OCI-LY1 (cell line): Measurements from ENCODE around the gene RHOT1.

Source experiments
- EZH2 ChIP-seq: fragments of 200-600 bp; sonication (generic), shearing (Covaris generic); IDR thresholded peaks from 2 replicates; pipeline ENCODE4 v1.8.0; 2017; ENCODE audit warnings: borderline replicate concordance, mixed run types, mild to moderate bottlenecking, antibody characterized with exemption, low read length, moderate library complexity, mixed read lengths
- TF ChIP-seq, protein P1 (sequence below): fragments of 200-600 bp; sonication (generic), shearing (Covaris generic); IDR thresholded peaks from 2 replicates; pipeline ENCODE4 v1.5.1; 2017; ENCODE audit warnings: mild to moderate bottlenecking, antibody characterized with exemption, low read length, moderate library complexity, mixed read lengths

DNA sequence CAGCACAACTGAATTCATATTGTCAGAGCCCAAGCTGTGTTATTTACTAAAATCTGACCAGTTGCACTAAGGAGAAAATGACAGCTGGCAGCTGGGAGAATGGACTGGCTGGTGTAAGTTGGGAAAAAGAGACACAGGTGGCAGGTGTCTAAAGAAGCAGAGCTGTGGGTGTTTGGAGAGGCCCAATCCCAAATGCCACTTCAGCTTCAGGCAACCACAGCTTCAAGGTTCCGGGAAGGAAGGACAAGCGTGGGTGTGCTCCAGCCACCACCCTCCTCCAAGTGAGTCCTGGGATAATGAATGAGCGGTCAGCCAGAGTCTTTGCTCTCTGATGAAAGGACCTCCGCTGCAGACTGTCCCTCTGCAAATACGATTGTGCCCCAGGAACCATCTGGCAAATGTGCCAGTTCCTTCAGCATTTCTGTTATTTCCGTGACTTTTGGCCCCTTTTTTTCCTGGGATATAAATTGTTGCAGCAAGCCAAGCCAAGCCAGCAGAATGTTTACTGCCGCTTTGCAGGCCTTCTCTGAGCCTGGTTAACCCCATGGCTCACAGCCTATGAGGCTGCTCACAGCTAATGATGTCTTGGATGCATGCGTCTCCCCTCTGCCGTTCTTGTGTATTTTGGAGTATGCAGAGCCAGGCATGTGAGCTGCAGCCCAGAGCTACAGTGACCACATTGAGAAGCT lies 113.9 kb downstream of the RHOT1 start:
- TF ChIP-seq, protein P1, sequence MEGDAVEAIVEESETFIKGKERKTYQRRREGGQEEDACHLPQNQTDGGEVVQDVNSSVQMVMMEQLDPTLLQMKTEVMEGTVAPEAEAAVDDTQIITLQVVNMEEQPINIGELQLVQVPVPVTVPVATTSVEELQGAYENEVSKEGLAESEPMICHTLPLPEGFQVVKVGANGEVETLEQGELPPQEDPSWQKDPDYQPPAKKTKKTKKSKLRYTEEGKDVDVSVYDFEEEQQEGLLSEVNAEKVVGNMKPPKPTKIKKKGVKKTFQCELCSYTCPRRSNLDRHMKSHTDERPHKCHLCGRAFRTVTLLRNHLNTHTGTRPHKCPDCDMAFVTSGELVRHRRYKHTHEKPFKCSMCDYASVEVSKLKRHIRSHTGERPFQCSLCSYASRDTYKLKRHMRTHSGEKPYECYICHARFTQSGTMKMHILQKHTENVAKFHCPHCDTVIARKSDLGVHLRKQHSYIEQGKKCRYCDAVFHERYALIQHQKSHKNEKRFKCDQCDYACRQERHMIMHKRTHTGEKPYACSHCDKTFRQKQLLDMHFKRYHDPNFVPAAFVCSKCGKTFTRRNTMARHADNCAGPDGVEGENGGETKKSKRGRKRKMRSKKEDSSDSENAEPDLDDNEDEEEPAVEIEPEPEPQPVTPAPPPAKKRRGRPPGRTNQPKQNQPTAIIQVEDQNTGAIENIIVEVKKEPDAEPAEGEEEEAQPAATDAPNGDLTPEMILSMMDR, result no peak
- TF ChIP-seq EZH2, result no peak
